ENCODE measurements around the gene C11orf68.
"Not testable (repeated sequence)": the region's sequence is repeated elsewhere in the genome, so short reads cannot be mapped to it uniquely, and the experiment has no call there.

Gene C11orf68

DNA sequence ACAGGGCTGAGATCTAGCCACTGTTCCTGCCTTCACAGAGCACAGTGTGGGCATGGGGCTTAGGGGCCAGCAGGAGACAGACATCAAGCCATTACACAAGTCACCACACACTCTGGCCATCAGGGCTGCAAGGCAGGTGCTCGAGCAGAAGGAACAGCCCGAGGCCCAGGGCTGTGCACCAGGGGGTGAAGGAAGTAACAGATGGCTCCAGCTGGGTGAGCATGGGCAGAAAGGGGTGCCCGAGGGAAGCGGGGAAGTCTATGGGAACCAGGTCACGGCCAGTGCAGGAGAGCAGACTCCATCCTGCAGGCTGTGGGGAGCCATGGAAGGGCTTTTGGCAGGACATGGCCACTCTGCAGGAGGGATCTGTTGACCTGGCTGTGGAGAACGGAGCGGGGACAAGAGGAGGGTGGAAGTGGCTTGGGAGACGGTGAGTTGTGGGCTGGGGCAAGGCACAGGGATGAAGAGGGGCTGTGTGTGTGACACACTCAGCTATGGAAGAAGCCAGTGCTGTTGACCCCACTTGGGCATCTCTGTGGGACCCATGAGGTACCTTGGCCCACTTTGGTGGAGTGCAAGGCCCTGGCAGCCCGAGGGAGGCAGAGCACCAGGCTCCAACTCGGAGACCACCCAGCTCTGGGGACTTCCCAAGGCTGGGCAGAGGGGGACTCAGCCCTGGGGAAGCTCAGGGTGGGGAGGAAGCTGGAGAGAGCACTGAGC, 3.6 kb downstream of the C11orf68 start:
- DNase-seq (ENCODE audit: low read depth in 1 of 2, low spot score in 1 of 2) = no peak

DNA sequence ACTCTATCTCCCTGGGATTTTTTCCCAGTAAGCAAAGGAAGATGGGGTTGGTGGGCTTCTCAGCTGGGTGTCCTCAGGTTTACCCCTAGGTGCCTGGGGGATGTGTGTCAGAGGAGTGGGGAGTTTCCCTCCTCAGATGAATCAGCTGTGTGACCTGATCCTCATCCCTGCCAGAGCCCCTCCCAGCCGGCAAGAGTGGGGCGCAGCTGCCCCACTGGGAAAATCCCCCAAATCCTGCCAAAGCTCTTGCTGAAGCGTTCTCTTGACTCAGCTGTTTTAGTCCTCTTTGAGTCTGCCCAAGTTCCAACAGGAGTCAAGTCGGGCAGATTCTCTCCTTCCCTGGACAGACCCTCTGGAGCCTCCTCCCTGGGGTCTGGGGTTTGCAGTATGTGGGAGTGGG, 6.0 kb downstream of the C11orf68 start:
- DNase-seq (ENCODE audit: low read depth in 1 of 2, low spot score in 1 of 2) = no peak

GRCh38 chr11:65911682-65912568, 6.9 kb downstream of the C11orf68 start:
- no peak for DNase-seq (ENCODE audit: low read depth in 1 of 2, low spot score in 1 of 2)

DNA sequence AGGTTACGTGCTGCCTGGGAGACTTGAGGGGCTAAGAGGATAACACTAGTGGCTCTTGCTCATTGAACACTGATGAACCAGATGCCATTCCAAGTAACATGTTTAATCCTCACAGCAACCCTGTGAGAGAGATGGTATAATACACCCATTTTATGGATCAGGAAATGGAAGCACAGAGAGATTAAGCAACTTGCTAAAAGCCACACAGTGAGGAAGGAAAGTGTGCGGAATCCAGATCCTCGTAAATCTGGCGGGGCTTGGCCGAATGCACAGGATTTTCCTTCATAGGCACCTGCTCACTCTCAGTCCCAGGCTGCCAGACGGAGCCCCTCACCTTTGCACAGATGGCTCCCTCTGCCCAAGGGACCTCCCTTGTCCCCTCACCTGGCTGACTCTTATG, 11.0 kb downstream of the C11orf68 start:
- no peak for DNase-seq (ENCODE audit: low read depth in 1 of 2, low spot score in 1 of 2)

DNA sequence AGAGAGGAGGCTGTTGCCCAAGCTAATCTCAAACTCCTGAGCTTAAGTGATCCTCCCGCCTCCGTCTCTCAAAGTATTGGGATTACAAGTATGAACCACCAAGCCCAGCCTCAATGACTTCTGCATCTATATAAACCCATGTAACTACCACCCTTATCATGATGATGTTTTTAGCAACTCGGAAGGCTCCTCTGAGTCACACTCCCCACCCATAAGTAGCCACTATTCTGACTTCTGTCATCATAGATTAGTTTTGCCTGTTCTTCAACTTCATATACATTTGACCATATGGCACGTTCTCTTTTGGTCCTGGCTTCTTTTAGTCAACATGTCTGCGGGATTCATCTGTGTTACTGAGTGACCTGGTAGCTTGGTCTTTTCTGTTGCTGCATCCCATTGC, 12.3 kb downstream of the C11orf68 start:
- DNase-seq (ENCODE audit: low read depth in 1 of 2, low spot score in 1 of 2) = no peak

DNA sequence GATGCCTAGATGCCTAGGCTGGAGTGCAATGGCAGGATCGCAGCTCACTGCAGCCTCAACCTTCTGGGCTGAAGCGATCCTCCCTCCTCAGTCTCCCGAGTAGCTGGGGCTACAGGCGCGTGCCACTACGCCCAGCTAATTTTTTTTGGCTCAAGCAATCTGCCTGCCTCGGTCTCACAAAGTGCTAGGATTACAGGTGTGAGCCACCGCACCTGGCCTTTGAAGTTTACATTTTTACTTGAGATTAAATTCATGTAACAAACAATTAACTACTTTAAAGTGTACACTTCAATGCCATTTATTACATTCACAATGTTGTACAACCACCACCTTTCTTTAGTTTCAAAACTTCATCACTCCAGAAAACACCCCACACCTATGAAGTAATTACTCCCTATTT, 15.1 kb downstream of the C11orf68 start:
- no peak for DNase-seq (ENCODE audit: low read depth in 1 of 2, low spot score in 1 of 2)

- no peak for DNase-seq (ENCODE audit: low read depth in 1 of 2, low spot score in 1 of 2)
These were observed 15.8 kb downstream of the C11orf68 start for GRCh38 chr11:65903068-65903481.

DNA sequence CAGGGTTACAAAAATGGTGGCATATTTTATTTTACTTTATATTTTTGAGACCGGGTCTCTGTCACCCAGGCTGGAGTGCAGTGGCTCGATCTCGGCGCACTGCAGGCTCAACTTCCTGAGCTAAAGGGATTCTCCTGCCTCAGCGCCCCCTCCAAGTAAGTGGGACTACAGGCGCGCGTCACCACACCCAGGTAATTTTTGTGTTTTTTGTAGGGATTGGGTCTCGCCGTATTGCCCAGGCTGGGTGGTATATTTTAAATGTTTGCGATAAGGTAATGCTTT, 18.0 kb downstream of the C11orf68 start:
- DNase-seq (ENCODE audit: low read depth in 1 of 2, low spot score in 1 of 2) = no peak

- DNase-seq (ENCODE audit: low read depth in 1 of 2, low spot score in 1 of 2) = peak; percentile 87 to 89
These were observed 18.6 kb downstream of the C11orf68 start, which contains the start of gene FOSL1 for GRCh38 chr11:65900125-65900898. Gene FOSL1 (minus strand): TSS chr11:65900388. CDS start chr11:65900339, 49 bp downstream.

- peak; percentile 55 to 69 for DNase-seq (ENCODE audit: low read depth in 1 of 2, low spot score in 1 of 2)
These were observed 19.3 kb downstream of the C11orf68 start for GRCh38 chr11:65899356-65900124.

- DNase-seq (ENCODE audit: low read depth in 1 of 2, low spot score in 1 of 2) = no peak
These were observed 20.1 kb downstream of the C11orf68 start for GRCh38 chr11:65898656-65899355.

GRCh38 chr11:65897020-65897471, 21.8 kb downstream of the C11orf68 start:
- no peak for DNase-seq (ENCODE audit: low read depth in 1 of 2, low spot score in 1 of 2)

DNA sequence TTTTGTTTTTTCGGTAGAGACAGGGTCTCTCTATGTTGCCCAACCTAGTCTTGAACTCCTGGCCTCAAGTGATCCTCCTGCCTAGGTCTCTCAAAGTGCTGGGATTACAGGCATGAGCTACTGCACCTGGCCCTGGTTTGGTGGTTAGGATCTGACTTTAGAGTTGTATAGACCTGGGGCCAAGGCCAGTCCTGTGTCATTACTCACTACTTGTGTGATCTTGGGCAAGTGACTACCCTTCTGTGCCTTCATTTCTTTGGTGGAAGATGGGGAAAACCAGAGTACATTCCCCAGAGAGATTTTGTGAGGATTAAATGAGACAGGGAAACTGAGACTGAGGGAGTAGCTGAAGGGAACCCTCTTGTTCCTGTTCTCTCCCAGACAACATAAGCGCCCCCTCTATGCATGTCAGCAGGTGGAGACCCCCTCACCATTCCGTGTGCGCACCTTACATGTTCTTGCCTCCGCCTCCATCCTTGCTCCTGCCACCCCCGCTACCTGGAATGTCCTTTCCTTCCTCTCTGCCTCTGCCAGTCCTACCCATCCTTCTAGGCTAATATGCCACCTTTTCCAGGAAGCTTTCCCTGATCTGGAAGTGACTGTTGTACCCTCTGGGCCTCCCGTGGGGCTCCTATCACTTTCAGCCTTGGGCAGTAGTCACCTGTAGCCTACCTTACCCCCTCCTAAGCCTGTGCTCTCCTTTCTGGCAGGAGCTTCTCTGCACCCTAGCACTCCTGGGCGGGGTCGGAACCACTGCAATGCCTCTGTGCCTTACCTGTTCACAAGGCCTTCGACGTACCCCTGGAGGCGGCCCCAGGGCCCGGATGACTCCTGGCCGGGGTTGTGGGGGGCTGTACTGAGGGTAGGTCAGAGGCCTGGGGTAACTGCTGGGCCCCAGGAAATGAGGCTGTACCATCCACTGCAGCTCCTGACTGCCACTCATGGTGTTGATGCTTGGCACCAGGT, 22.5 kb downstream of the C11orf68 start:
- DNase-seq (ENCODE audit: low read depth in 1 of 2, low spot score in 1 of 2) = no peak

DNA sequence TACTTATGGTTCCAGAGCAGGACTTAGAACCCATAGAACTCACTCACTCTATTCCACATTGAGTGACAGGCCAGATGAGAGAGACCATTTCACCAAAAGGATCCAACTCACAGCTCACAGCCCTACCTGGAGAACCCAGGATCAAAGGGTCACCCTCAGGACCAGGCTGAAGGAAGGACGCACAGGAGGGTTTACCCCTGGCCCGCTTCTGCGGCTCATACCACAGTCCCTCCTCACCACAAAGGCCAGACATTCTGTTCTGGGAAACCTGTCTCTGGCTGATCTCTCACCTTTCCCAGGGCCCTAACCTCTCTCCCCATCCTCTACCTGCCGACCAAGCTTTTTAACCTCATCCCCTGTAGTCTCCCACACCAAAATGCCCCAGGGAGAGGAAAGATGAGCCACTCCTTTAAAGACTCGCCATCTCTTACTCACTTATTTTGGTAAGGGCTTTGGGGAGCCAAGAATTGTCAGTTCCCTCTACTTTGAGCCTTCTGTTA, 23.3 kb downstream of the C11orf68 start:
- no peak for DNase-seq (ENCODE audit: low read depth in 1 of 2, low spot score in 1 of 2)

DNA sequence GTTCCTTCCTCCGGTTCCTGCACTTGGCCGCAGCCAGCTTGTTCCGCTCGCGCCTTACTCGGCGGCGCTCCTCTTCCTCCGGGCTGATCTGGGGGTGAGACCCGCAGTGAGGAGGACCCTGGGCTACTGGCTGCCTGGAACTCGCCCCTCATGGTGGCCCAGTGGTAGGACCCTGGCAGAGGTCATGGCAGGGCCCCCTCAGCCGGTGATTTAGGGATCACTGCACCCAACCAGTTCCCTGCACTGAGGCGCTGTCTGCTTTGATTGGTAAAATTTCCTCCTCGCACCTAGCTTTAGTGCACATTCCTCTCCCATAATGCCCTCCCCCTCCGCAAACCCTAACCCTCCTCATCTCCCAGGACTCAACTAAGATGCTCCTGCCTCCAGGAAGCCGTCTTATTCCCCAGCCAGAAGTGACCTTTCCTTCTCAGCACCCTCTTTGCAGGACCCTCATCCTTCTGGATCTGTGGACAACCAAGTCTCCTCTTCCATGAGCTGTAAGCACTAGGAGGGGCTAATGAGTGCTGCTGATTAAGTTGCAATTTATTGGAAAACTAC, 24.7 kb downstream of the C11orf68 start:
- no peak for DNase-seq (ENCODE audit: low read depth in 1 of 2, low spot score in 1 of 2)

GRCh38 chr11:65892661-65893317, 26.1 kb downstream of the C11orf68 start:
- no peak for DNase-seq (ENCODE audit: low read depth in 1 of 2, low spot score in 1 of 2)

GRCh38 chr11:65892137-65892540, 26.7 kb downstream of the C11orf68 start:
- DNase-seq (ENCODE audit: low read depth in 1 of 2, low spot score in 1 of 2) = not testable (repeated sequence)

Data from activated CD4-positive, alpha-beta T cell treated with anti-CD3 and anti-CD28 coated beads, Interleukin-2, amount 50 U/mL, for 24 hours (primary cell).